Measurements from ENCODE around the gene POU2F3.

Gene POU2F3

GRCh38 chr11:120327311-120327710 lies 87.4 kb downstream of the POU2F3 start:
- no peak for DNase-seq

- no peak for DNase-seq
Measured at GRCh38 chr11:120329556-120329955, 89.6 kb downstream of the POU2F3 start.

GRCh38 chr11:120330045-120330444 lies 90.1 kb downstream of the POU2F3 start:
- DNase-seq = no peak

GRCh38 chr11:120331301-120331996 lies 91.5 kb downstream of the POU2F3 start:
- DNase-seq = peak; percentile 85 to 90

DNA sequence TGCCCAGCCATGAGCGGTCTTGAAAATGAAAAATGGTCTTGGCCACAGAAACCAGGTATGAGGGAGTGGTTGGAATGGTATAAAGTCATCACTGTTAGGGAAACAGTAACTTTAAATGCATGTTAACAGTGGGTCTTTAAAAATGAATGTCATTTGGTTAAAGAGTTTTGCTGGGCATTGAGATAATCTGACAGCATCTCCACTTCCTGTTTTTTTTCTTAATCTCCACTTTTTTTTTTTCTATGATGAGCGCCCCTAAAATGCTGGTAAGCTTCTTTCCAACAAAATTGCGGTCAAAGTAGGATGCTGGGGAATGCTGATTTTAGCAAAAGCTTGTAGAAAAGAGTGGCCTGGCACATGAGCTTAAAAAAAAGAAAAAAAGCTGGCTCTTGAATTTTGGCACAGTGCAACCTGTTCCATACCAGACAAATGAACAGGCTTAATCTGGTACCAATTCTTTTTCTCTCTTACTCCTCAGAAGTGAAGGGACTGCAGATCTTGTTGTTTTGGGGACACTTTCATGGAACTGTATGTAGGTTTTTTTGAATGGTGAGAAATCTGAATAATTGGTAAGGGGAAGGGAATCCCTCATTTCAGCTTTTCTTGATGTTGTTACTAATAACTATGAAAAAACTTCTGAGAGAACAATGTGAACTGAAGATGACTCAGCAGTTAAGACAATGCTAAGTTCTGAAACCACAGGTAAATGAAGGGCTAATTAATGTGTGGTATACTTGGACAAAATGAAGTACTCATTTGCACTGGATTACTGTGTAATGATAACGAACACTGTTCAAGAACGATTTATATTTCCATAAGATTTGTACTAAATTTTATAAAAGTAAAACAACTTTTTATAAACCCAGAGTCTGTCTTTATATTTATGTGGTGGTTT lies 93.1 kb downstream of the POU2F3 start:
- no peak for DNase-seq

GRCh38 chr11:120333801-120334200 lies 93.9 kb downstream of the POU2F3 start:
- DNase-seq = no peak

- DNase-seq = no peak
Measured at GRCh38 chr11:120334332-120334731, 94.4 kb downstream of the POU2F3 start.

DNA sequence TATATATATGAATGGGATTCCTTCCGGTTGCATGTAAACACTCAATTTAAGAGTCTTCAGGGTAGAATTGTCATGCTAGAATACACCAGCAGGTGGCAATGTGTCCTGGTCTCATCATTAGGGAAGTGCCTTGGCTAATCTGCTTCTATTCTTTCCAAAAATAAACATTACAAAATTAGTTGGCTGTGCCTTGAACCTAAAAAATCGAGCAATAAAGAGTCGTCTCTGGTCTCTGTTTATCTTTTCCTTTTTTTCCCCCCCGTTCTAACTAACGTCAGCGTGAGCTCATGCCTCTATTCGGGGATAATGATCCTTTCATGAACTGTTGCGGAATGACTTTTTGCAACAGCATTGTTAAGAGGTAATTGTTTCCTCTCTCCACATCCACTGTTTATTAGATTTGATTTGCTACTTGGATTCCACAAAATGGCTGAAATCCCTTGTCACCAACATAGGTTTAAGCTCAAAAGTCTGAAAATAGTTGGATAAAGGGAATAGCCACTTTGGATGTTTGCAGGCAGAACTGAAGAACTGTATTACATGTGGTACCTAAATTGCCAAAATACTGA lies 95.0 kb downstream of the POU2F3 start:
- peak; percentile 12 to 79 for DNase-seq

DNA sequence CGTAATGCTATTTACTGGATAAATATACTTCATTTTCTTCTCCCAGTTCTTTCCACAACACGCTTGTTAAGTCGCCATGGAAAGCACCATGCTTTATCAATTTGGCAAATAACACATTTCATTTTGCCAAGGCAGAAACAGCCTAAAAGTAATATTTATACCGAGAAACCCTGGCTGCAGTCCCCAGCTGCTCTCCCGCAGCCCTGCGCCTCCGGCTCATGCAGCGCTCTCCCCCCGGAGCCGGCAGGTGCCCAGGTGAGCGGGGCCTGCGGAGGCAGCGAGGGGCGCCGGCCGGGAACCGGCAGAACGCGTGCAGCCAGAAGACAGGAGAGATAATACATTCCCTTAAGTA lies 95.6 kb downstream of the POU2F3 start:
- DNase-seq = no peak

GRCh38 chr11:120335908-120336640 lies 96.1 kb downstream of the POU2F3 start, which contains the start of gene ARHGEF12:
ARHGEF12 (plus strand) TSS chr11:120336413; CDS start chr11:120337244, 831 bp downstream.
- DNase-seq = peak; percentile 86 to 90

GRCh38 chr11:120336641-120337354 lies 96.9 kb downstream of the POU2F3 start:
- peak in 1 of 2 experiments; percentile 27 for DNase-seq

DNA sequence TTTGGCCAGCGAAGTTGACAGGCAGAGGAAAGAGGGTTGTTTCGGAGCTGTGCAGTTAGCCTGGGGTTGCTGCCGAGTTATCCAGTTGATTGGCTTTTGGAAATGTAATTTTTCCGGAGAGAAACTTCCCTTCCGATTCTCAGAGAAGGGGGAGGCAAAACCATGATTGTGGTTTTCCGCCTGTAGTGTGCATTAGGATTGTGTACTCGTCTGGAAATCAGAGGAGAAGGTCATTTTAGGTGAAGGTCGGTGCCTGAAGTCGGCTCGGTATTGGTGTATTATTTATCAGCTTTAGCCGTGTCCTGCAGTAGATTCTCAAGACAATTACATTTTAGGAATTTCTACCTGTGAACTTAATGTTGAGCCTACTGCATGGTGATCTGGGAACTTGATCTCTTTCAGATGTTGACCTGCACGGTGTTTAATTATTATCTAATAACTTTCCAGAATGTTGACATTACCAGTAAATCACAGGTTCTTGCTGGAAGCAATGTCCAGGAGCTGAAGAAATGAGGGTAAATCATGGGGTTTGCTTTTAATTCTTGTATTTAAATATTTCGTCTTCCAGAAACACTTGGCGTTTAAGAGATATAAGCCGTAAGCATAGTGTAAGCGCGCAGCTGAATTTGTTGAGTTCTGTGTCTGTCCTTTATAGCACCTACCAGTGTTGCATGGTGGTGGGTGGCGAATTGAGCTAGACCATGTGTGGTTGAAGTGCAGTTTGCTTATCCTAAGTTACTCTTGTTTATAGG lies 97.6 kb downstream of the POU2F3 start:
- peak in 1 of 2 experiments; percentile 28 for DNase-seq

DNA sequence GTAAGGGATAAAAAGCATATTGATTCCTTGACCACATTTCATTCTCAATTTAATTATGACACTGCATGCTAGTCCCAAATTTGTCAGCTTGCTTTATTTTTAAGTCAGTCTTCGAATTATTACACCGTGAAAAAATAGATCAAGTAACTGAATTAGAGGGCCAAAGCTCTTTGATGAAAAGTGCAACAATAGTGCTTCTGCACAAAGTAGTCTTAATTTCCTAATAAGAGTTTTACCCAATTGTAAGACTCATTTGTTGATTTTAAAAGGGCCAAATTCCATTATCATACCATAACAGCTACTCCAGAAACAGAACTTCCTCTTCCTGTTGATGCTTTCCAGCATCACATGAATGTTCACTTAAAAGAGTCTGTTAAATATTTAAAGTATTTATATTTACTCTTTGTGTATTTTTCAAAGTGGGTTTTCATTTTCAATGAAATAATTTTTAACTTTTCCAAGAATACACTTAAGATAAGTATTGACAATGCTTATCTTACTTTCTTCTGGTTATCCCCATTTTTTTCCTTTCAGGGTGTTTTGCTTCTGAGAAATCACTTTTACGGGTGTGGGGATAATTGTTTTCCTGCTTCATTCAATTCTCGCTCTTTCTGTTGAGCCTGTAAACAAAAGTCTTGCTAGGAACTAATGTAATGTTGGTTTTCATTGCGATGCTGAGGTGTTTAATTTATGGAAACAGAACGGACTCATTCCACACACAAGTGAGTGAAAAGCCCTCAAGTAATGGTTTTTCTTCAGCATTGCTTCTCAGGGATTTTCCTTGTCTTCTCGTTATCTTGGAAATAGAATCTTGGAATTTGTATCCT lies 98.4 kb downstream of the POU2F3 start:
- DNase-seq = no peak

DNA sequence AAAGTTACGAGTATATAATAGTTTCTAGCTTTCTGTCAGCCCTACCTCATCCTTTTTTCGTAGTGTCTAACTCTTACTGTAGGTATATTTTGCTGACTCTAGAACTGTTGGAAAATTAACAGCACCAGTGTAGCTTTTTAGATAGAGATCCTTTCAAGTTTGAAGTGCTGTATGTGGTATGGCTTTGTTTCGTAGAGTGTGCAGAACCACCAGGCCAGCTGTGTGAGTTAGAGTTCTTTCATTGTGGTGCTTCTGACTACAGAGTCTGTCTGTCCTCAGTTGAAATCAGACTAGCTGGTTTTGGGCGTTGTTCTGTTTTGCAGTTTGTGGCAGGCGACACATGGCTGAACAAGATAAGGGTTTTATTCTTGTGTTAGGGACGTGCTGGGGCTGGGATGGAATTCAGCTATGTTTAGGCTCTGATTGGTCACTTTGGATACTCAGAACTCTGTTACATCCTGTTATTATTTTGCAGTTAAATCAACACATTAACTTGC lies 99.5 kb downstream of the POU2F3 start:
- DNase-seq = peak in 1 of 2 experiments; percentile 43

GRCh38 chr11:120340529-120340928 lies 100.6 kb downstream of the POU2F3 start:
- DNase-seq = no peak

GRCh38 chr11:120342226-120342625 lies 102.3 kb downstream of the POU2F3 start:
- no peak for DNase-seq

GRCh38 chr11:120342678-120343077 lies 102.7 kb downstream of the POU2F3 start:
- no peak for DNase-seq

DNA sequence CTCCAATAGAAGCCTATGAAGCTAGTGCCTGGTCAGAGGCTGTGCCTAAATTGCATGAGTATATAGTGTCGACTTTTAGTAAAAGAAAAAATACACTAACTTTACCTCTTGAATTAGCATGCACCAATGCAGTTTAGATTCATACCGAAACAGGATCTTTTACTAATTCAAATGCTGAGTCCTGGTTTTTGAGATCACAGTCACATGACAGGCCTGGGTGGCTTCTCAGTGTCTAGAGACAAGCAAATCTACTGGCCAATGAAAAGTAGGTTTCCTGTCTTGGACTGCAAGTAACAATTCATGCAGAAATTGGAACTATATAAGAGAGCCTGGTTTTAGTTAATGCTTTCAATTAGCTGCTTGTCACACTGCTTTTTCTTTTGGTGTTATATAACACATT lies 103.5 kb downstream of the POU2F3 start:
- DNase-seq = no peak

DNA sequence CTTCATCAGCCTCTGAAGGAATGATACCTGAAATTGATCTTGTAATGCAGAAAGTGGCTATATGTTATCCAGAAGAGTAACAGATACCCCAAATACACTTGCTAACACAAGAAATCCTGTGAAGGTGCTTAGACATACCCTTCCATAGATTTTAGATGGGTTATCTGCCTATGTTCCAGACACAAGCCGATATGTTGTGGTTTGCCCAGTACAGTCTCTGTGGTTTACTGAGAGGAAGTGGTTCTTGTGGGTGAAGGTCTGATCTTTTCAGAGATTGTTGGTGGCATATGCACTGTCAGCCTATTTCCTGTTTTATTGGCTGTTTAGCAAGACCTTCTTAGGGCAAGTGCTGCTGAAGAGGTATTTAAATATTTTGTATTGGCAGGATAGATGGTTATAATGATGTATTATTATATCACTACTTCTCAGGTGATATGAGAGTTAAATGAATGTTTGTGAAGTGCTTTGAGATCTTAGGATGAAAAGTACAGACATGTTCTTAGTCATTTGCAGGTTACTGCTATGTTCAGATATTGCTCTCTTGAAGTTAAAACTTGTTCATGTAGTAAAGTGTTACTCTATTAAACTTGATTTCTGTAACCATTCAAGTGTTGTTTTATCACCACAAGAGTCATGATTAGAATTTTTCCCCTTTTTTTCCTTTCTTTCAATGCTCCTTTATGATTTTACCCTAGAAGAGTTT lies 104.5 kb downstream of the POU2F3 start:
- DNase-seq = peak in 1 of 2 experiments; percentile 60

DNA sequence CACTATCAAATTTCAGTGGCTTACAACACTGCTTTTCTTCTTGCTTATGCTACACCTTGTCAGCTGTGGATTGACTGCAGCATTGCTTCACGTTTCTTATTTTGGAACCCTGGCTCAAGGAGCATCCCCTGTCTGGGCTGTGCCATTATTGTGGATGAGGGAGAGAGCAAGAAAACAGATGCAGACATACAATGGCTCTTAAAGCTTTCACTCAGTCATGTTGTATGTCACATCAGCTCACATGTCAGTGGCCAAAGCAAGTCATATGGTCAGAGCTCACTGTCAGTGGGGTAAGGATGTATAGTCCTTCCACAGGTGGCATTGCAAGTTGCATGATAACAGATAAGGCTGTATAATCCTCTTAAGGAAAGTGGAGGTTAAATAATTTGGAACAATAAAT lies 106.3 kb downstream of the POU2F3 start:
- no peak for DNase-seq

All from SW 1271 (cell line).